IPS-11a (cell line): ENCODE results near the gene HOXB1.

Experiments used
- H3K4me3 ChIP-seq: one replicate; pipeline ENCODE4 v1.5.1; 2013; ENCODE audit warnings: low read depth, low read length, control low read depth

HOXB1 gene

DNA sequence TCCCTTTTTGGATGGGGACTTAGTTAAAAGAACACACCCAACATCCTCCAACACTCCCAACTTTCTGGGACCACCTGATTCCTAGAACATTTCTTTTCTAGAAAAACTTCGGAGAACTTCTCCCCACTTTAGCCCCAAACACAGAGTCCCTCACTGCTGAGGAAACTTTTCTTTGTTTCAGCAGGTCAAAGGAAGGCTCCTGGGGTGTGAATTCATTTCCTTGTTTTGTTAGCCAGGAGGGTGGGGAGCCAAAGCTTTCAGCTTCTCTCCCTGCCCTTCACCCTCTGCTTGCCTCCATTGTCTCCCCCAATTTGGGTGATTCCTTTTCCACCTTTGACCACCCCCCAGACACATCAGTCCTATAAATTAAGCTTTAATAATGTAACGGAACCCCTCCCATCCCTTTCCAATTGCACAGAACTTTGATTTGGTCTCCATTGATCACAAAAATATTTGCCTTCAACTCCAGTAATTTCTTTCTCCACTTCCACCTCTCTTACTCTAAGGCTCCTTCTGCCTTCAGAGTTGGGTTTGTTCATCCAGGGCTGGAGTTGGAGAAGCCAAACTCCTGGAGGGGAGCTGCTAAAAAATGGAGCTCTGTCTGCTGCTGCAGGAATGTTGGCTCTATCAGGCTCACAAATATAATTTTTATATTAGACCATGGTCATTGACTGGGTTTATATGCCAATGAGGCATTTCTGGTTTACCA, 37.0 kb upstream of the HOXB1 start:
- H3K4me3 ChIP-seq = no peak overlapping the region

DNA sequence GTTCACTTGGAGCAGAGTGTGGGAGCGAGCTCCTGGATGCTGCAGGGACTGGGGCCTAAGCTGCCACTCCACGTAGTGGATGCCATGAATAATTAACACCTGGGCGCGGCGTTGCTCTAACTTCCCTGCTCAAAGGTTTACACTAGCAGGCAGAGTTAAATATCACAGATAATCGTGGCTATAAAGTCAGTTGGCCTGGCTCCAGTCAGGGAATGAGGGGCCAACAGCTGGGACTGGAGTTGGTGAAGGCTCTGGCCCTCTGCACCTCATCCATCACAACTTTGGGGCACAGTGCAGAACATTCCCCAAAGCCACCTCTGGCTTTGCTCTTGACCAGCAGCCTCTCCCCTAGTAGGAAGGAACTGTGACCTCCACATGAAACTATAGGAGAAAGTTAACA, 36.4 kb upstream of the HOXB1 start:
- no peak overlapping the region for H3K4me3 ChIP-seq

- no peak overlapping the region for H3K4me3 ChIP-seq
These were observed 35.9 kb upstream of the HOXB1 start for GRCh38 chr17:48566717-48567116.

- H3K4me3 ChIP-seq = no peak overlapping the region
These were observed 35.3 kb upstream of the HOXB1 start for GRCh38 chr17:48565925-48566710.

DNA sequence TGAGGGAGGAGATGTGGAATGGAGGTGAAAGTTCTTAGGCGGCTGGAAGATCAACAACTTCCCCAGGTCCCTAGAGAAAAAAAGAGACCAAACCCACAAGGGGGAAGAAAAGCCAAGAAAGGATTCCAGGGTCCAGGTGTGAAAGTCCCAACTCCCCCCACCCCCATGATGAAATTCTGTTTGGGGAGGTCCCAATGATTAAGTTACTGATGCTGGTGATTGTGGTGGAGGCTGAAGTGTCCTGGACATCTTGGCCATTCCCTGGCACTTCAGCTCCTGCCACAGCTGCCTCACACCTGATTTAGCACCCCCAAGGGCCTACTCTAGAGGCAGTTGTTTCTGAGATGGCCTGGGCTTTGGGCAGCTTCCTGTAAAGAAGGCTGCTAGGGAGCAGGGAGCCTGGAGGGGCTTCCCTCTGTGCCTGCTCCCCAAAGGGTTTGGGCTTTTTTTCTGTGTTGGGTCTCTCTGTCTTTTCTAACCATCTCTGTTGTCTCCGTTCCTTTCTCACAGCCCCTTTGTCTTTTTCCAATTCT, 34.3 kb upstream of the HOXB1 start:
- no peak overlapping the region for H3K4me3 ChIP-seq

DNA sequence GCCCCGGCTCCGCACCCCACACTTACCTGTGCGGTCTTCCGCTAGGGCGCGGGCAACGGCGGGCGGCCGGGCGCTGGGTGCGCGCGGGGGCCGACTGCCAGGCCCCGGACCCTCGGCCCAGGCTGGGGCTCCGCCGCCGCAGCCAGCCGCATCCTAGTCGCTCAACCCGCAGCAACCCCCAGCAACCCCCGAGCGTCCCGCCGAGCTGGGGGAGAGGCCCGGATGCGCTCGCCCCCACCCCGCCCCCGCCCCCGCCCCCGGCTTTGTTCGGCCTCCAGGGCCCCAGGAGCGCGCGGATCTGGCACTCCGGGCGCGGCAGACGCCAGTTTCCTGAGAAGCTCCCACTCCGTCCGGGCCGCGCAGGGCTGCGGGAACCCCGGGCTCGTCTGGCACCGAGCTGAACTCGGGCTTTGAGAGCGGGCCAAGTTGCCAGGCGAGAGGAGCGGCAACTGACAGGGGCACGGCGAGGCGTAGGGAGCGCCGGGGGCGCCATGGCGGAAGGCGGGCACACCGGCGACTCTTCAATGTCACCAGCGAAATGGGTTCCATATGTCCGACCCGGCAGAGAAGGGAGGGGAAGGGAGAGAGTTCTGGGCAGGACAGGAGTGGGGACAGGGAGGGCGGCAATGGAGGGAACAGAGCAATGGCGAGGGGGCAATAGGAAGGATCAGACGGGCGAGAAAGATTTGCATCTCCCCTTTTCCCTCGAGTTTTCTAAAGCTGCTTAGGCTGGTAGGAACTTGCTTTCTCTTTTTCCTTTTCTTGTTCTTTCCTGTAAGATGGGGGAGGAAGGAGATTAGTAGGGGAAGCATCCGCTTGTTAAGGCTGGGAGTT, 33.6 kb upstream of the HOXB1 start:
- no peak overlapping the region for H3K4me3 ChIP-seq

- no peak overlapping the region for H3K4me3 ChIP-seq
These were observed 33.0 kb upstream of the HOXB1 start for GRCh38 chr17:48563867-48564187.

DNA sequence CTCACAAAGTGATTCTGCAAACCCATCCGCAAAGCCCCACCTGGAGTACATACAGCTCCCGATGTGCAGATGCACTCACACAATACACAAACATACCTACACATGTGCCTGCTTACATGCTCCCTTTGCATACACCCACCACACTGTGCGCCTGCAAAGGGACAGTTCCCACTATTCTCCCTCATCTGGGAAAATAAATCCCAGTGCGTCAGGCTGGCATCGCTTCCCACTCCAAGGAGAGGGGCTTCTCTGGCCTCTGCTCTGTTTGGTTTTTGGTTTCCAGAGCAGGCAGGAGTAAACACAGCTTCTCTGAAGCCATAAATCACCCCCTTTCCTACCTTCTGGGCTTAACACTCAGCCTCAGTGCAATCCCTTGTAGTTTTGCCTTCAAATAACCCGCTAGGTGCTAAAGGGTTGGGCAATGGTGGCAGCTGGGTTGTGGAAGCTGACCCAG, 32.6 kb upstream of the HOXB1 start:
- H3K4me3 ChIP-seq = no peak overlapping the region

- H3K4me3 ChIP-seq = no peak overlapping the region
These were observed 32.1 kb upstream of the HOXB1 start for GRCh38 chr17:48562934-48563333.

GRCh38 chr17:48561884-48562810, 31.3 kb upstream of the HOXB1 start:
- no peak overlapping the region for H3K4me3 ChIP-seq

DNA sequence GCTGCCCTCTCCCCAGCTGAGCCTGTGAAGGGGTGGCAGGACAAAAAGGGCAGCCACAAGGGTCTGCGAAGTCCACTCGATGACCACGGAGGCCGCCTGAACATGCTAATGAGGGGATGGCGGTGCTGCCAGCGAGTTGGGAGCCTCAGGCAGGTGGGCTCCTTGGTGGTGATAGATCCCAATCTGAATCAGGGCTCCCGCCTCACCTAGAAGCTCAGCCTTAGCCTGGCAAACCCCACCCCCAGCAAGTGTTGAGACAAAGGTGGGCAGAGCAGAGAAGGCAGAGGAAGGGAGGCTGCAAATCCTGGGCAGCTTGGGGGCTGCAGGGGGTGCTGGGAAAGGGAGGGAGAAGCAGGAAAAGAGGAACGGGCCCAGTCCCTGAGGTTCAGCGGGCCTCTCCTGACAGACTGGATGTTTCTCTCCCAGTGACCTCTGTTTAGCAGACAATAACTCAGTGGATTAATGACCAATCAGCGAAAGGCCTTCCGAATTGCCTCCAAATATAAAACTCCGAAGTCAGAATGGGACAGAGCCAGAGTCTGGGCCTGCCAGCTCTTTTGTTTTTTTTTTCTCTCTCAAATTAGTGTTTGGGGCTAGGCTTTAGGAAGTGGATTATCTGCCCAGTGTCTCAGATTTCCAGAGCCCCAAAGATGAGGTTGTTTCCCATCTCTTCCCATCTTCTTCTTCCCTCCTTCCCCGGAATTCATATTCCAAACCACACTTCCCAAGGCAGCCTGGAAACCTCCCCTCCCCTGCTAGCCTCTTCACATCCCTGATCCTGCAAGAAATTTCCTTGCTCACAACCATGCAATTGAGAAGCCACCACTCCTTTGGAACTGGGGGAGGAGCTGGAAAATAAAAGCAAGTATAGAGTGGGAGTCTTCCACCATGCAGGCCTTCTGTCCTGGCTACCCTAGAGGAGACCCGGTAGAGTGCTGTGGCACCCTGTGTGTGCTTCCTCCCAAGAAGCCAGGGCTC, 29.3 kb upstream of the HOXB1 start:
- no peak overlapping the region for H3K4me3 ChIP-seq

DNA sequence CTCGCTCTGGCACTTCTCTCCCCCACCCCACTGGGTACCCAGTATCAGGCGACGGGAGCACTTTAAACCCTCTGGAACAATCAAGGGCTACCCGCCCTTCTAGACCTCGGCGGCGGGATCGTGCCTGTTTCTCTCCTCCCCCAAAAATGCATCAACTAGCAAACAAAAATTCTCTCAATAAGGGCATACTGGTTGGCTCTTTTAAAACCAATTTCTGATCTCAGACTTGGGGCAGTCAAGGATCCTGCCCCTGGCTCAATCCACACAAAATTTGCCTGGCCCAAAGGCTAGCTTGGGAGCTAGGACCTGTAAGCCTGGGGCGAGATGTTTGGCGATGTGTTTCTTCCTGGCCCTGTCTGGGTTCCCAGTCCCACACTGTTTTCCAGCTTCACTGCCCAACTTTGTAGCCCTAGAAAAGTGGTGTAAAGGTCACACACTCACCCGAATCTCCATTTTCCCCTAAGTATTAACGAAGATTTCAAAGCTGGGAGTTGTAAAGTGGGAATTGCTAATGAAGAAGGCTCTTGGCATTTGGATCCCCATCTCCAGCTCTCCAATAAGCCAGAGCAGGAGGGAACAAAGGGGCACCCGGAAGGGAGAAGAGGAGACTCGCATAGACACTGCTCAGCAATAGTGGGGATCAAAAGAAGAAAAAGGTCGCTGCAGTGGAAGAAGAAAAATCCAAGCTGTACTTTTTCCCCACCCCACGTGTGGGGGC, 28.5 kb upstream of the HOXB1 start:
- H3K4me3 ChIP-seq = no peak overlapping the region

DNA sequence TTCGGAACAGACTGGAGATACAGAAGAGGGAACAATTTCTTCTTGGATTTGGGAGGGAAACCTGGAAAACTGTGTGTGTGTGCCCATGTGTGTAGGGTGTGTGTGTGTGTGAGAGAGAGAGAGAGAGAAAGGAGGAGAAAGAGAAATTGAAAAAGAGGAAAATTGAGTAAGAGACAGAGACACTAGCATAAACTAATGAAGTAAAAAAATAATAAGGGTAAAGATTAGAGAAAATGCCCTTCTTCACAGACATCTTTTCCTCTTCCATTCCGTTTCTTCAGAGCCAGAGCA, 28.0 kb upstream of the HOXB1 start:
- no peak overlapping the region for H3K4me3 ChIP-seq

DNA sequence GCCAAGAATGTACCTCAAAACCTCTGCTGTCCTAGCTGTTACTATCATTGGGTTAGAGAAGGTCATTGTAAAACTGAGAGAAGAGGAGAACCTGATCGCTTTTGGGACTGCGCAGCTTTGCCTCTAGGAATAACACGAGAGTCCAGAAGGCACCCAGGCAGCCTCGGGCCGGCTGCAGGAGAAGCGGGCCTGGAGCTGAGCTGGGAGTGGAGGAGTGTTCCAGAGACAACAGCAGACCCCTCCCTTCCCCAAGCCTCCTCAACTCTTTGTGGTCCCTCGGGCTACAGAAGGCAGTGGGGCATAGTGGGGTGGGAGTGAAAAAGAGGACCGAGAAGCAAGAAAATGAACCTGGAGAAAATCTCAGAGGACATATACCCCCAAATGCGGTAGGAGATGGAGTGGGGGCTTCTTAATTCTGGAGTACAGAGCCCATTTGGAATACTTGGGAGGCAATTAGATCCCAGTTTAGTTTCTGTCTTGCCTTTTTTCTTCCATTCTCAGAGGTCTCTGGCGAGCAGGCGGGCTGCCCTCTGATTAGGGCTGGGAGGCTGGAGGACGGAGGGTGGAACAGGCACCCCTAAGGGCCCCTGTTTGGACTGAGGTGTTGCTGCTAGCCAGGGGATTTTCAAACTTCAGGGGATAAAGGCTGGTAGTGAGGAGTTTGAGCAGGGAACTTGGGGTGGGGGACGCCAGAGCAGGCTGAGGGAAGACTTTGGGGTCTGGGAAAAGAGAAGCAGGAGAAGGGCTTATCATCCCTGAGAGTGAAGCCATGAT, 27.4 kb upstream of the HOXB1 start:
- H3K4me3 ChIP-seq = no peak overlapping the region

- H3K4me3 ChIP-seq = no peak overlapping the region
These were observed 26.0 kb upstream of the HOXB1 start for GRCh38 chr17:48556576-48557401.

- no peak overlapping the region for H3K4me3 ChIP-seq
These were observed 25.4 kb upstream of the HOXB1 start for GRCh38 chr17:48556229-48556575.
